Stimulated activated CD8-positive, alpha-beta memory T cell treated with anti-CD3 and anti-CD28 coated beads, Interleukin-4, amount 100 ng/mL, for 24 hours (primary cell): Measurements from ENCODE around the gene CD83.
"Not testable (repeated sequence)": the region's sequence is repeated elsewhere in the genome, so short reads cannot be mapped to it uniquely, and the experiment has no call there.

ENCODE experiments used
- DNase-seq: peaks from one replicate; pipeline ENCODE4 v3.0.0-alpha.2; 2020; ENCODE audit warnings: low read depth

Gene CD83

GRCh38 chr6:14147891-14148290 lies 30.3 kb downstream of the CD83 start:
- DNase-seq: no peak

GRCh38 chr6:14148471-14148870 lies 30.9 kb downstream of the CD83 start:
- no peak for DNase-seq

GRCh38 chr6:14149053-14149738 lies 31.6 kb downstream of the CD83 start:
- DNase-seq: no peak

- DNase-seq: no peak
Observed at GRCh38 chr6:14149739-14150130, 32.2 kb downstream of the CD83 start.

- DNase-seq: not testable (repeated sequence)
Observed at GRCh38 chr6:14151300-14151699, 33.7 kb downstream of the CD83 start.

- no peak for DNase-seq
Observed at GRCh38 chr6:14151773-14152172, 34.2 kb downstream of the CD83 start.

- DNase-seq: no peak
Observed at GRCh38 chr6:14153228-14153627, 35.7 kb downstream of the CD83 start.

- DNase-seq: no peak
Observed at GRCh38 chr6:14159090-14159489, 41.5 kb downstream of the CD83 start.

GRCh38 chr6:14162826-14163225 lies 45.3 kb downstream of the CD83 start:
- no peak for DNase-seq

GRCh38 chr6:14165091-14165490 lies 47.5 kb downstream of the CD83 start:
- no peak for DNase-seq

- no peak for DNase-seq
Observed at GRCh38 chr6:14166839-14167238, 49.3 kb downstream of the CD83 start.

GRCh38 chr6:14170128-14170527 lies 52.6 kb downstream of the CD83 start:
- no peak for DNase-seq

GRCh38 chr6:14172562-14172961 lies 55.0 kb downstream of the CD83 start:
- no peak for DNase-seq

GRCh38 chr6:14174226-14174625 lies 56.7 kb downstream of the CD83 start:
- DNase-seq: no peak

- no peak for DNase-seq
Observed at GRCh38 chr6:14174996-14175395, 57.4 kb downstream of the CD83 start.

- no peak for DNase-seq
Observed at GRCh38 chr6:14176429-14176828, 58.9 kb downstream of the CD83 start.

GRCh38 chr6:14177413-14178082 lies 60.0 kb downstream of the CD83 start:
- DNase-seq: no peak

GRCh38 chr6:14178083-14178445 lies 60.5 kb downstream of the CD83 start:
- DNase-seq: no peak

GRCh38 chr6:14180609-14181008 lies 63.0 kb downstream of the CD83 start:
- DNase-seq: no peak

- DNase-seq: no peak
Observed at GRCh38 chr6:14182916-14183315, 65.3 kb downstream of the CD83 start.
